GM19099 (cell line): ENCODE data around the gene STAG1.

ENCODE experiments used
- POLR2A ChIP-seq: IDR thresholded peaks from 3 replicates; pipeline ENCODE4 v1.6.1; 2011; ENCODE audit warnings: low read depth; ENCODE audit not compliant: insufficient read length; ENCODE audit errors: extremely low read depth

The STAG1 gene

GRCh38 chr3:136583823-136584222 lies 168.4 kb downstream of the STAG1 start:
- TF ChIP-seq POLR2A, result no peak

GRCh38 chr3:136577791-136578190 lies 174.4 kb downstream of the STAG1 start:
- TF ChIP-seq POLR2A, result no peak

GRCh38 chr3:136576279-136577009 lies 175.7 kb downstream of the STAG1 start:
- TF ChIP-seq POLR2A, result no peak

- no peak for TF ChIP-seq POLR2A
Measured at GRCh38 chr3:136567599-136568188, 184.5 kb downstream of the STAG1 start.

GRCh38 chr3:136562026-136562425 lies 190.2 kb downstream of the STAG1 start:
- TF ChIP-seq POLR2A, result no peak

GRCh38 chr3:136559896-136560295 lies 192.3 kb downstream of the STAG1 start:
- no peak for TF ChIP-seq POLR2A

- no peak for TF ChIP-seq POLR2A
Measured at GRCh38 chr3:136547293-136547692, 204.9 kb downstream of the STAG1 start.

- no peak for TF ChIP-seq POLR2A
Measured at GRCh38 chr3:136546720-136547119, 205.5 kb downstream of the STAG1 start.

- no peak for TF ChIP-seq POLR2A
Measured at GRCh38 chr3:136545664-136546268, 206.4 kb downstream of the STAG1 start.

GRCh38 chr3:136544532-136544931 lies 207.6 kb downstream of the STAG1 start:
- no peak for TF ChIP-seq POLR2A

- no peak for TF ChIP-seq POLR2A
Measured at GRCh38 chr3:136543385-136543784, 208.8 kb downstream of the STAG1 start.

GRCh38 chr3:136535906-136536305 lies 216.3 kb downstream of the STAG1 start:
- TF ChIP-seq POLR2A, result no peak

GRCh38 chr3:136532766-136533165 lies 219.4 kb downstream of the STAG1 start:
- TF ChIP-seq POLR2A, result no peak

- TF ChIP-seq POLR2A, result no peak
Measured at GRCh38 chr3:136518102-136518501, 234.1 kb downstream of the STAG1 start.

GRCh38 chr3:136516656-136517055 lies 235.5 kb downstream of the STAG1 start:
- TF ChIP-seq POLR2A, result no peak

GRCh38 chr3:136516095-136516494 lies 236.1 kb downstream of the STAG1 start:
- TF ChIP-seq POLR2A, result no peak
